IMR-90 (cell line): ENCODE data around the gene LENEP. TPM values are rescaled to one million over a fixed set of nuclear protein-coding genes. Genes with fewer than 3 reads are reported as not detected.

Experiments
- CHD1 ChIP-seq: IDR thresholded peaks from 2 replicates; pipeline ENCODE4 v1.6.1; 2012; ENCODE audit warnings: low read depth, low read length, improper control_type of control experiment
- MAFK ChIP-seq: IDR thresholded peaks from 2 replicates; pipeline ENCODE4 v1.6.1; 2012; ENCODE audit warnings: low read depth, low read length, improper control_type of control experiment
- POLR2A ChIP-seq: IDR thresholded peaks from 2 replicates; pipeline ENCODE4 v1.6.1; 2012; ENCODE audit warnings: mild to moderate bottlenecking, low read depth, low read length
- RAD21 ChIP-seq: IDR thresholded peaks from 2 replicates; pipeline ENCODE4 v1.6.1; 2012; ENCODE audit warnings: low read length, improper control_type of control experiment
- polyA plus RNA-seq, 3 experiments: library from polyadenylated mRNA; depleted of rRNA; stranded (reverse); fragments of >200 nt; gene quantifications; 2 replicates each; pipeline ENCODE4 v1.2.3, GENCODE V29; 2012; ENCODE audit warnings: low replicate concordance in 1 of 3
- total RNA-seq: library from RNA; depleted of rRNA; stranded (reverse); fragments of >200 nt; gene quantifications from 2 replicates; pipeline ENCODE4 v1.2.3, GENCODE V29; 2012
- TF ChIP-seq, protein P1 (sequence below): fragments of 150-350 bp; IDR thresholded peaks from 2 replicates; pipeline ENCODE4 v1.6.1; 2016; ENCODE audit warnings: low read depth, mild to moderate bottlenecking, low read length, moderate library complexity, borderline replicate concordance
- TF ChIP-seq, protein P2 (sequence below): fragments of 150-350 bp; IDR thresholded peaks from 2 replicates; pipeline ENCODE4 v1.6.1; 2017; ENCODE audit warnings: mild to moderate bottlenecking, antibody characterized with exemption, low read length, low read depth

The LENEP gene
- total and polyA plus RNA-seq, 2 of the 4 experiments (the other 2 are of a cell fraction): not detected

DNA sequence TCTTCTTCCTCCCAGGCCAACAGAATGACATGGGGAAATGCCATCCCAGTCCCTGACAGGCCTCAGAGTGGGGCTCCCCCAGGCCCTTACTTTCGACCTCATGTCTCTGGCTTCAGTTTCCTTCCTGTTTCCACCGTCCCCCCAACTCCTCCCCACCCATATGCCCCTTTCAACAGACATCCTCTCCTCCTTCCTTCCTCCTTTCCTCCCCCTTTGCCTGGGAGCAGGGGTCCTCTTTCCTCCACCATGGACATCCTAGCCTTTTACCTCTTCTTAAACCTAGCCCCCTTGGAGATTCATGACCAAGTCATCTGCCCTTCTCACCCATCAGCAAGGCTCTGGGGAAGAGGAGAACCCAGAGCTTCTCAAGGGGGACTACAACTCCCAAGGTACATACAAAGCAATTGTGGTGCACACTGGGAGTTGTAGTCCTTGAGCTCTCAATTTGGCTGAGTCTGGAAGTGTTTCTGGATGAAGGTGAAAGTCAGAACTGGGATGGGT is 13.3 kb downstream of the LENEP start (continued):
- TF ChIP-seq, protein P1, sequence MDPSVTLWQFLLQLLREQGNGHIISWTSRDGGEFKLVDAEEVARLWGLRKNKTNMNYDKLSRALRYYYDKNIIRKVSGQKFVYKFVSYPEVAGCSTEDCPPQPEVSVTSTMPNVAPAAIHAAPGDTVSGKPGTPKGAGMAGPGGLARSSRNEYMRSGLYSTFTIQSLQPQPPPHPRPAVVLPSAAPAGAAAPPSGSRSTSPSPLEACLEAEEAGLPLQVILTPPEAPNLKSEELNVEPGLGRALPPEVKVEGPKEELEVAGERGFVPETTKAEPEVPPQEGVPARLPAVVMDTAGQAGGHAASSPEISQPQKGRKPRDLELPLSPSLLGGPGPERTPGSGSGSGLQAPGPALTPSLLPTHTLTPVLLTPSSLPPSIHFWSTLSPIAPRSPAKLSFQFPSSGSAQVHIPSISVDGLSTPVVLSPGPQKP: no peak
- TF ChIP-seq RAD21: no peak
- TF ChIP-seq, protein P2, sequence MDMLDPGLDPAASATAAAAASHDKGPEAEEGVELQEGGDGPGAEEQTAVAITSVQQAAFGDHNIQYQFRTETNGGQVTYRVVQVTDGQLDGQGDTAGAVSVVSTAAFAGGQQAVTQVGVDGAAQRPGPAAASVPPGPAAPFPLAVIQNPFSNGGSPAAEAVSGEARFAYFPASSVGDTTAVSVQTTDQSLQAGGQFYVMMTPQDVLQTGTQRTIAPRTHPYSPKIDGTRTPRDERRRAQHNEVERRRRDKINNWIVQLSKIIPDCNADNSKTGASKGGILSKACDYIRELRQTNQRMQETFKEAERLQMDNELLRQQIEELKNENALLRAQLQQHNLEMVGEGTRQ: no peak
- no peak for TF ChIP-seq CHD1
- TF ChIP-seq POLR2A: no peak
- no peak for TF ChIP-seq MAFK
